Panc1 (cell line): ENCODE data around the gene PRDX2. TPM values are rescaled to one million over a fixed set of nuclear protein-coding genes. Genes with fewer than 3 reads are reported as not detected.

ENCODE experiments used
- ATAC-seq: fragments of 200-7000 bp; cut with Tn5 transposase; 2 replicates; pipeline ENCODE4 v1.9.1; 2020; ENCODE audit warnings: mild to moderate bottlenecking, moderate library complexity
- BruUV-seq: library from RNA; stranded (reverse); fragments of 400-500 nt; replicated peaks from 2 replicates; lab custom pipeline; 2021; lab: Mats Ljungman, UMichigan
- CTCF ChIA-PET: fragments of 300-600 bp; sonication (Branson Sonifier 250); formaldehyde crosslinking; loops from one replicate; lab custom pipeline; 2022; ENCODE audit warnings: antibody characterized with exemption; lab: Charles Lee
- POLR2A ChIA-PET: fragments of 300-600 bp; sonication (Branson Sonifier 250); formaldehyde crosslinking; loops from one replicate; lab custom pipeline; 2022; ENCODE audit warnings: antibody characterized with exemption; lab: Charles Lee
- DNase-seq: peaks from one replicate; pipeline ENCODE4 v3.0.0-alpha.2; 2010; ENCODE audit warnings: low read depth, low spot score
- H3K27ac ChIP-seq: 2 replicates; pipeline ENCODE4 v1.5.1; 2011; ENCODE audit warnings: mild to moderate bottlenecking, low read length, inconsistent platforms
- H3K27me3 ChIP-seq: fragments of 200-500 bp; sonication (Bioruptor generic); 2 replicates; pipeline ENCODE4 v1.6.0; 2014; ENCODE audit warnings: low read length, inconsistent platforms; ENCODE audit not compliant: control insufficient read depth, insufficient read depth
- H3K36me3 ChIP-seq: fragments of 200-500 bp; sonication (Bioruptor generic); 2 replicates; pipeline ENCODE4 v1.5.1; 2014; ENCODE audit warnings: inconsistent platforms, mild to moderate bottlenecking, low read length, moderate library complexity; ENCODE audit not compliant: control insufficient read depth, insufficient read depth
- H3K4me1 ChIP-seq: 2 replicates; pipeline ENCODE4 v1.5.1; 2011; ENCODE audit warnings: inconsistent platforms, mild to moderate bottlenecking, low read length, moderate library complexity; ENCODE audit not compliant: control insufficient read depth, insufficient read depth
- H3K4me3 ChIP-seq, 2 experiments: 2 replicates each; pipeline ENCODE4 v1.5.1; 2011 to 2012; ENCODE audit warnings: low read depth in 2 of 2, low read length in 2 of 2, mild to moderate bottlenecking in 2 of 2, inconsistent platforms in 1 of 2, moderate library complexity in 1 of 2
- H3K9me3 ChIP-seq: fragments of 200-500 bp; sonication (Bioruptor generic); 2 replicates; pipeline ENCODE4 v1.5.1; 2014; ENCODE audit warnings: low read depth, mild to moderate bottlenecking, inconsistent platforms, low read length, moderate library complexity; ENCODE audit not compliant: control insufficient read depth, insufficient read depth
- CTCF ChIP-seq: fragments of 450-650 bp; IDR thresholded peaks from 2 replicates; pipeline ENCODE4 v1.5.1; 2017; ENCODE audit warnings: mild to moderate bottlenecking
- POLR2AphosphoS5 ChIP-seq: IDR thresholded peaks from 2 replicates; pipeline ENCODE4 v1.6.1; 2012; ENCODE audit warnings: mild to moderate bottlenecking, low read depth, low read length, moderate library complexity
- SIN3A ChIP-seq: IDR thresholded peaks from 2 replicates; pipeline ENCODE4 v1.6.1; 2012; ENCODE audit warnings: low read depth, mild to moderate bottlenecking, low read length, moderate library complexity, borderline replicate concordance; ENCODE audit not compliant: insufficient read depth
- TCF7L2 ChIP-seq: IDR thresholded peaks from 2 replicates; pipeline ENCODE4 v1.6.1; 2011; ENCODE audit warnings: mild to moderate bottlenecking, low read depth, low read length, inconsistent platforms
- in situ Hi-C: cut with HindIII; loops from 2 replicates; pipeline ENCODE4 v1.10.0; 2016; ENCODE audit warnings: low sequenced_read_pairs, low pct_unique_long_range_greater_than_20kb
- intact Hi-C: fragments of 100-400 bp; cut with micrococcal nuclease; formaldehyde crosslinking; loops from one replicate; pipeline ENCODE4 v1.10.0; 2022; ENCODE audit not compliant: unreplicated experiment
- total RNA-seq: library from RNA; stranded (reverse); gene quantifications from one replicate; pipeline ENCODE4 v1.2.1, GENCODE V29; 2021; ENCODE audit not compliant: unreplicated experiment
- TF ChIP-seq, protein P1 (sequence below), 2 experiments: IDR thresholded peaks; 2 replicates each; pipeline ENCODE4 v1.6.1; 2011 to 2012; ENCODE audit warnings: low read depth in 2 of 2, control low read depth in 1 of 2, low read length in 1 of 2, mild to moderate bottlenecking in 1 of 2, moderate library complexity in 1 of 2; ENCODE audit not compliant: insufficient read depth in 1 of 2

The PRDX2 gene
- total RNA-seq, 1 experiment from 2014 or later, result 61.0 TPM

DNA sequence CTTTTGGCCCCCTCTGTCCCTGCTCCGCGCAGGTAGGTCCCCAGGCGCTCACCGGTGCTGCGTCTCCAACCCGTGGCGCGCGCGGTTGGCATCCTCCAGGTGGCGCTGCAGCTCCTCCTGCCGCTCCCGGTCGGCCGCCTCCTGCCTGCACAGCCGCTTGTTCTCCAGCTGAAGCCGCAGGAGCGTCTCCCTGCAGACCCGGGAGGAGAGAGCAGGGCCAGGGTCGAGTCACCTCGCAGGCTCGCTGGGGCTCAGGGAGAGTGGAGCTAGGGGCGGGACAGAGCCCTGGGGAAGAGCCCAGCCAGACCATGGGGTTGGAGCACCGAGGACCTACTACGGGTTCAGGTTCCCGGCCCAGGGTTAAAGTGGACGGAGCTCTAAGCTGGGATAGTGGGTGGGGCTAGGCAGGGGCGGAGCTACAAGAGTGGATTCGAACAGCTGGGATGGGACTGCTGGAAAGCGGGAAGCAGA, 35.5 kb downstream of the PRDX2 start:
- no peak for DNase-seq
- no peaks in the 10 kb centered on the region for H3K27me3 ChIP-seq
- no TSS peak for BruUV-seq
- in situ Hi-C loops, result no loop called here
- H3K27ac ChIP-seq, result peak overlapping the region; percentile 44; the same call in 1 of the 2 replicates
- no peaks in the 10 kb centered on the region for H3K4me1 ChIP-seq
- TF ChIP-seq POLR2AphosphoS5 (no peak; the same call in 1 of the 2 replicates), SIN3A (no peak), TCF7L2 (no peak), CTCF (peak; percentile 94)
- TF ChIP-seq, protein P1, sequence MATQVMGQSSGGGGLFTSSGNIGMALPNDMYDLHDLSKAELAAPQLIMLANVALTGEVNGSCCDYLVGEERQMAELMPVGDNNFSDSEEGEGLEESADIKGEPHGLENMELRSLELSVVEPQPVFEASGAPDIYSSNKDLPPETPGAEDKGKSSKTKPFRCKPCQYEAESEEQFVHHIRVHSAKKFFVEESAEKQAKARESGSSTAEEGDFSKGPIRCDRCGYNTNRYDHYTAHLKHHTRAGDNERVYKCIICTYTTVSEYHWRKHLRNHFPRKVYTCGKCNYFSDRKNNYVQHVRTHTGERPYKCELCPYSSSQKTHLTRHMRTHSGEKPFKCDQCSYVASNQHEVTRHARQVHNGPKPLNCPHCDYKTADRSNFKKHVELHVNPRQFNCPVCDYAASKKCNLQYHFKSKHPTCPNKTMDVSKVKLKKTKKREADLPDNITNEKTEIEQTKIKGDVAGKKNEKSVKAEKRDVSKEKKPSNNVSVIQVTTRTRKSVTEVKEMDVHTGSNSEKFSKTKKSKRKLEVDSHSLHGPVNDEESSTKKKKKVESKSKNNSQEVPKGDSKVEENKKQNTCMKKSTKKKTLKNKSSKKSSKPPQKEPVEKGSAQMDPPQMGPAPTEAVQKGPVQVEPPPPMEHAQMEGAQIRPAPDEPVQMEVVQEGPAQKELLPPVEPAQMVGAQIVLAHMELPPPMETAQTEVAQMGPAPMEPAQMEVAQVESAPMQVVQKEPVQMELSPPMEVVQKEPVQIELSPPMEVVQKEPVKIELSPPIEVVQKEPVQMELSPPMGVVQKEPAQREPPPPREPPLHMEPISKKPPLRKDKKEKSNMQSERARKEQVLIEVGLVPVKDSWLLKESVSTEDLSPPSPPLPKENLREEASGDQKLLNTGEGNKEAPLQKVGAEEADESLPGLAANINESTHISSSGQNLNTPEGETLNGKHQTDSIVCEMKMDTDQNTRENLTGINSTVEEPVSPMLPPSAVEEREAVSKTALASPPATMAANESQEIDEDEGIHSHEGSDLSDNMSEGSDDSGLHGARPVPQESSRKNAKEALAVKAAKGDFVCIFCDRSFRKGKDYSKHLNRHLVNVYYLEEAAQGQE (IDR thresholded peaks at IDR 0.05; ENCODE audit: insufficient read depth in 1 of 2, low read depth in 2 of 2, low read length in 1 of 2), result no peak
- no peaks in the 10 kb centered on the region for H3K36me3 ChIP-seq
- no peaks in the 10 kb centered on the region for H3K9me3 ChIP-seq
- peak; percentile 98 for ATAC-seq
- intact Hi-C loops, result no loop called here
- ChIA-PET CTCF (interaction anchor here (0.5 to 1.8 kb wide), 11 partner anchors 8 to 107 kb away, joined by 3 to 37 read pairs (median 5); partner anchors contain the start of gene HOOK2), POLR2A (interaction anchor here (0.8 to 1.8 kb wide), 4 partner anchors 23 to 40 kb away, joined by 3 to 17 read pairs (median 4); partner anchors contain the start of genes JUNB and RNASEH2A)
- H3K4me3 ChIP-seq, result peak overlapping the region; percentile 52 to 60

DNA sequence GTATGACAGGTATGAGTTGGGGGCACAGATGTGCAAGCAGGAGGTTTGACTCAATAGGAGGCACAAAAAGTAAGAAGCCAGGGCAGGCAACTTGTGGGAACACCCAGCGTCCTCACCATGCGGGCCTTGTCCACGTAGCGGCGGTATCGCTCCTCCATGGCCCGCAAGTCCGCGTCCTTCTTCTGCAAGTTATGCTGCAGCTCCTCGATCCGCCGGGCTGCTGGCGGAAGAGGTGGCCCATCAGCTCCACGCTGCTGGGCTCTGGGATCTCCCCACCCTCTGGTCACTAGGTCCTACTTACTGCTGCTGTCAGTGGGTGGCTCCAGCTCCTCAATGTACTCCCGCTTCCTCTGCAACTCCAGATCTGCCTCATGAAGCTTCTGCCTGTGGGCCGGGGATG, 36.9 kb downstream of the PRDX2 start:
- Histone ChIP-seq H3K27me3 (no peaks in the 10 kb centered on the region), H3K4me3 (no peak overlapping the region), H3K27ac (no peak overlapping the region), H3K9me3 (no peaks in the 10 kb centered on the region), H3K36me3 (no peaks in the 10 kb centered on the region), H3K4me1 (no peaks in the 10 kb centered on the region)
- no TSS peak for BruUV-seq
- TF ChIP-seq POLR2AphosphoS5 (no peak), TCF7L2 (no peak), SIN3A (no peak), CTCF (no peak)
- TF ChIP-seq, protein P1 (IDR thresholded peaks at IDR 0.05; ENCODE audit: insufficient read depth in 1 of 2, low read depth in 2 of 2, low read length in 1 of 2), result no peak
- ChIA-PET CTCF (interaction anchor here (0.6 to 1.4 kb wide), 3 partner anchors 28 to 80 kb away, joined by 4 to 12 read pairs (median 6); no protein-coding TSS in a partner anchor), POLR2A (no interaction called here)
- intact Hi-C loops, result loop anchor here (5.0 kb wide), 1 partner anchor 33 kb away; no protein-coding TSS in a partner anchor
- in situ Hi-C loops, result no loop called here
- no peak for DNase-seq
- no peak for ATAC-seq
